Right lung (tissue), 5 donors: ENCODE results near the gene PRKCA. TPM values are rescaled to one million over a fixed set of nuclear protein-coding genes. Genes with fewer than 3 reads are reported as not detected.
"Not testable (repeated sequence)": the region's sequence is repeated elsewhere in the genome, so short reads cannot be mapped to it uniquely, and the experiment has no call there.

Experiments used
- DNase-seq, 2 donors: peaks; one replicate each; pipeline ENCODE4 v3.0.0-alpha.2; 2013
- polyA plus RNA-seq, 5 donors: library from polyadenylated mRNA; unstranded; fragments of 120-200 nt; gene quantifications; one replicate each; pipeline versions ENCODE4 v1.2.1 to v1.2.3, GENCODE V29; 2013; ENCODE audit warnings: inconsistent platforms in 1 of 5, low replicate concordance in 1 of 5; ENCODE audit not compliant: insufficient read length in 5 of 5, insufficient read depth in 1 of 5

PRKCA gene
- polyA plus RNA-seq, 5 donors, result 11.7 to 18.1 (median 17.2) TPM

DNA sequence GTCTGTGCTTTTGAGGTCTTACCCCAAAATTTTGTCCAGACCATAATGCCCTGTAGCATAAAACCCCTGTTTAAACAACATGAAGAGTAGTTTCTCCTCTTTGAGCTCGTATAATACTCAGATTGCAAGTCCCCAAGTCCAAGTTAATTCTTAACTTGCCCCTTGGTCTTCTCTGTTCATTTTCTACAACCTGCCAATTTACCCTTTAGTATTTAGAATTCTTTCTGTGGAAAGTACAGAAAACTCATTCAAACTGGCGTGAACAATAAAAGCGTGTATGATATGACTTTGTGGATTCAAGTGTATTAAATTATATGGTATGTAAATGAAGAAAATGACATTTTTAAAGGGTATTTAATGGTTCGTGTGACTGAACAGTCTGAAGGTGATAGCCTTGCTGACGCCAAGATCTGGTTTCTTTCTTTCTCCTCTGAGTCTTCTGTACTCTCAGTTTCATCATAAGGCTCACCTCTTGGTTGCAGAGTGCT, 185.6 kb downstream of the PRKCA start:
- DNase-seq, result no peak

DNA sequence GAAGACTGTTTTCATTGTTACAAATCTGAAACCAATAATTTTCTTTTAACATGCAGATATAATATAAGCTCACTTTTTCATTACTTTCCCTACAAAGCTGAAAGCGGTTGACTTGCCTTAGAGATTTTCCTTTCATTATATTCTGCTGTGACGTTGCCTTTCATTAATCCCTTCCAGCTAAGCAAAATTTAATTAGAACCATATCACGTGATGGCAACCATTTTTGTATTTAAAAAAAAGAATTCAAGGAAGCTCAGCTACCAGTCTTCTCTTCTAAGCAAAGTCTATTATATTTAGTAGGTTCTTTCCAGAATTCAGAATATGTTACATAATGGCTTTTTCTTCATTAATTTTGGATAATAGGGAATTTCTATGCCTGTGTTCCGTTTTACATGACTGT, 186.5 kb downstream of the PRKCA start:
- DNase-seq, result no peak

DNA sequence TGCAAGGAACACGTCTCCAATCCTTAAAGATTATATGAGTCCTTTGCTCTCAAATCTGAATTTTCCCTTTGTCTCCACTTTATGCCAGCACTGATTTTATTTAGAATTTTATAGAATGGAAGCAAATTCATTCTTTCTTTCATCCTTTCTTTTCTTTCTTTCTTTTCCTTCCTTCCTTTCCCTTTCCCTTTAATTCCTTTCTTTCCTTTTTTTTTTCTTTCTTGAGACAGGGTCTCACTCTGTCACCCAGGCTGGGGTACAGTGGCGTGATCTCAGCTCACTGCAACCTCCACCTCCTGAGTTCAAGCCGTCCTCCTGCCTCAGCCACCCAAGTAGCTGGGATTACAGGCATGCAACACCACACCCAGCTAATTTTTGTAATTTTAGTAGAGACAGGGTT, 187.2 kb downstream of the PRKCA start:
- not testable (repeated sequence) for DNase-seq

DNA sequence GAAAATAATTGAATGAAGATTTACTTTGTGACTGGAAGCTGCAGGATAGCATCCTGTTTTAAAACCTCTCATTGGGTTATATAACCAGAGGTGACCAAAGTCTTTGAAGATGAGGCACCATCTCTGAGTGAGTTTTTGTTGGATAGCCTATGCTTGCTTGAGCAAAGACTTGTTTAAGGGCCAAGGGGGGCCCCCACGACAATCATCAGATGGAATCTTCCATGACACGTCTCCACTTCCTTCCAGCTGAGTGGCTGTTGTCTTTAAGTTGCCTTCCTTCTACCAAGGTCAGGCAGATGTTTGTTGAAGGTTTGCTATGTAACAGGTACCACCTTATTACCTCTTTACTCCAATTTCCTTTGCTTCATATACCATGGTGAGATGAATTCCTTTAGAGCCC, 188.8 kb downstream of the PRKCA start:
- no peak for DNase-seq

DNA sequence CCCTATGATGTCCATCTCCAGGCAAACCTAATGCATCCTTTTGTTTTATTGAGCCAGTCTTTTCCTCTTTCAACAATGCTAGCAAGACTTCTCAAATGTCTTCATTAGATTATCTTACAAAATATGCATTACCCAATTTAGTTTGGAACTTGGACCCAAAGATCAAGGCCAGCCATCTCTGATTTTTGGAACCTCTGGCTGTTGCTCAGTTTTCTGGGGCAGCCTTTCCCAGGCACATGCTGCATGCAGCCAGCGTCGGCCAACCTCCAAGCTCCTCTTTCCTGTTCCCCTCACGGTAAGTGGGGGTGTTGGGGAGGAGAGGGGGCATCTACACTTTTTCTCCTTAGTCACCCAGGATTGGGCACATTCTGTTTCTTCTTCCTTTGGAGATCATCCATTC, 189.3 kb downstream of the PRKCA start:
- DNase-seq, result no peak

DNA sequence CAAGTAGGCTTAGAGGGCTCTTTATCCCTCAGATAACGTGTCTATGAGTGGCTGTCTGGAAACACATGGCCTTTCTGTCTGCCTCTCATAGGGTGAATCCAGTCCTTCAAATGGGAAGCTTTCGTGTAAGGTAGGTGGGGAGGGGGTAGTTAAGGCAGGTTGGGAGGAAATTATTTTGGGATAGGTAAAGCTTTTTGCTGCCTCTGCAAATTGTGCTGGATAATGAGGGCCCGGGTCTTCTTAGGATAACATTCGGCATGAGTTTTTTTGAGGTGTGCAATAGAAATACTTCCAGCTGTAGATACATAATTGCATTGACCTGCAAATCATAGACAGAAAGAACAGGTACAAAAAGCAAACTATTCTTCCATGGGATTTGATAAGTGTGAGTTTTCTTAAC, 189.7 kb downstream of the PRKCA start:
- no peak for DNase-seq

DNA sequence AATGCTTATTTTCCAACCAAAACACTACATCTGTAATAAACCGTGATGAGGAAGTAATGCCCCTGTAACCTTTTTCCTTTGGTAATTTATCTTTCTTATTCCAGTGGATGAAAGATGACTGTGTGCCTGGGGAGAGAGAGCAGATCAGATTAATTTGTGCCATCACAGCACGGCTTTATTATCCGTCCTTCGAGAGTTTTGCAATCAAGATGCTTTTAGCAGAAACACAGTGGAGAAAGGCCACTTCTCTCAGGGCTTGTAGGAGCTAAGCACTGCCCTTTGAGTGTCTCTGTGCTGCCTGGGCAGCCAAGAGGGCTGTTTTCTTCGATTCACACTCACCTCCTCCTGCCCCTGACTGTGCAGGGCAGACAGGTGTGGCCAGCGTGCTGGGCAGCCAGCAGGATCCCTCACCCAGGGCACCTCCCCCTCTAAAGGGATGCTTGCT, 190.2 kb downstream of the PRKCA start:
- DNase-seq, result no peak

DNA sequence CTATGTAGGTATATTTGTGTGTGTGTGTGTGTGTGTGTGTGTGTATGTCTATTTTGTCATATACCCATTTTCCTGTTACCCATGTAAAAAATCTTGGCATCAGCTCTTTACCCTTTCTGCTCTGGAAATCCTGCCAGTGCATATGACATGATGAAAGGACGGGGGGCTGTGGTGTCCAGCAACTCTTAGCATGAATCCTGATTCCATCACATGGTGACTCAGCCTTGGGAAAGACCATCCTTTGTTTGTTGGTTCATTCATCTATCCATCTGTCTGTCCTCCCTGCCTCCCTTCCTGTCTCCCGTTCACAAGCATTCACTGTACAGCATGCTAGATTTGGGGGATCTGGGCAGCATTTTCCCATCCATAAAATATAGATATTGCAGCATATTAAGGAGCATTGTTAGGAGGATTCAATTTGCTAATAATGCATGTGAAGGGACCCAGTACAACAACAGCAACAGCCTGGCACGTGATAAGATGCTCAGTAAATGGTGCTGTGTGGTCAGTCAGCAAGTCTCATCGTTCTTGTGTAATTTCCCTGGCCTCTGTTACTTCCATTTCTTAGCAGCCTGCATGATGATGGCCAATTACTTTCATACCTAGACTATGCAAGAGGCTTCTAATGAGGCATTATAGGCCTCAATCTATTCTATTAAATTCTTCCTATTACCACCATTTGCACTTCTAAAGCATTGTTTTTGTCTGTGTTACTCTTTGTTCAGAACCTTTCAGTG, 191.0 kb downstream of the PRKCA start:
- no peak for DNase-seq

DNA sequence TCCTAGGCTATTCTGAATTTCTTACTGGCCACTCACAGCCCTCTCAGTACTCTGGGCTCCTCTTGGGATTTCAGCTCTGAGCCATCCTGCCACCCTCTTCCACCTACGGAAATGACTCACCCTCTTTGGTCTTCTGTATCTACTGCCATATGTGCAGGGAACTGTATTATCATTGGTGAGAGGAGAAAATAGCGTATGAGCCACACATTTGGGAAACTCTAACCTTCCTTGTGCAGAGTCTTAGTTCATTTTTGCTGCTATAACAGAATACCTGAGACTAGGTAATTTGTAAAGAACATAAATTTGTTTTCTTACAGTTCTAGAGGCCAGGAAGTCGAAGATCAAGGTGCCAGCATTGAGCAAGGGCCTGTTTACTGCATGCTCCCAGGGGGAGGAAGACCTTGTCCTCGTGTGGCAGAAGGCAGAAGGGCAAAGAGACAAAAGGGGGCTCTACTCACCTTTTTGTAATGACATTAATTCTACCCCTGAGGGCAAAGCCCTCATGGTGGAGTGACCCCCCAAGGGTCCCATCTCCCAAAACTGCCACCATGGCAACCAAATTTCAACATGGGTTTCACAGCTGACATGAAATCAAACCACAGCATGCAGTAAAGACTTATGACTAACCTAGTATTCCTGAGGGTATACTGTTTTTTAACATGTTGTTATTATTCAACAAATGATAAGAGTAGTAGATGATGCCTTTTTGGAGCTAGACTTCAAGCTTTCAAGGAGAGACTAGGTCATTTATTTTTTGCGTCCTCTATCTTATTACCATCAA, 191.8 kb downstream of the PRKCA start:
- no peak for DNase-seq

DNA sequence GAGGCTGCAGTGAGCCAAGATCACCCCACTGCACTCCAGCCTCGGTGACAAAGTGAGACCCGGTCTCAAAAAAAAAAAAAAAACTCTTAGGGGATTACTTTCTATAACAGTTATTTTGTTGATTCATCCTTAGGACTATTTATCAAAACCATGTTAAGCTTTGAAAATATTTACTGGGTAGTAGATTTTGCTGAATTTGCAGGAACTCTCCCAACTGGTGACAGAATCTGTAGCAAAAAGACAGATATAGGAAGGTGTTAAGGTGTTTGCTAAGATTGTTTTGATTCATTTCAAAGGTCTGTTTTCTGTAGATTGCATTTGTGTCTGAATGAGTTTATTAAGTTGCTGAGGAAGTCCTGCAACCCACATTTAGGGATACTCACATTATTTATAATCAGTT, 192.6 kb downstream of the PRKCA start:
- DNase-seq, result no peak

DNA sequence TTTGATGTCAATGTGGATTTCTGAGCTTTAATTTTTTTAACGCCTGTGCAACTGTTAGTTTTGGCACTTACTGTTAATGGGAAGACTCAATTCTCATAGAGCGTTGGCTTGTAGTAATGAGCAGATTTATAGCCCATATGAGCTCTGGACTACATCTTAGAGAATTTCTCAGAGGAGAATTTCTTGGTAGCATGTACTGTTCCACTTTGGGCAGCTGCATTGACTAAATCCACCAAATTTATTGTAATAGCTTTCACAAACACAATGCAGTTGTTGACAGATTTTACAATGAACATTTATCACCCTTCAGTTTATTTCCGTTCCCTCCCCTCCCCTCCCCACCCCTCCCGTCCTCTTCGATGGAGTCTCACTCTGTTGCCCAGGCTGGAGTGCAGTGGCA, 193.9 kb downstream of the PRKCA start:
- no peak for DNase-seq

DNA sequence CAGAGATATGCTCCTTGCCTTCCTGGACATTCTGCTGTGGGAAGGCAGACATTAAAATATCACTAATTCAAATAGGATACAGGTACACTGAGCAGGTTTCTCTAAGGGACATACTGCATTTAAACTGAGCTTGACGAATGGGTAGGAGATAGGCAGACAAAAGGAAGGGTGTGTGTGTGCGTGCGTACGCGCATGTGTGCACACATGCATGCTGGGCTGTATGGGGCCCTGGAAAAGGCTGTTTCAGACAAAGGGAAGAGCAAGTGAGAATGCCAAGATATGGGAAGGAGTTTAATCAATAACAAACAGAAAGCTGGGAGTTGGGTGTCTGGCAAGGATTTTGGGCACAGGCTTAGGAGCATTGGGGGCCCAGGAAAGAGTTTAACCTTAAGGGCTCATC, 196.2 kb downstream of the PRKCA start:
- DNase-seq, result no peak

DNA sequence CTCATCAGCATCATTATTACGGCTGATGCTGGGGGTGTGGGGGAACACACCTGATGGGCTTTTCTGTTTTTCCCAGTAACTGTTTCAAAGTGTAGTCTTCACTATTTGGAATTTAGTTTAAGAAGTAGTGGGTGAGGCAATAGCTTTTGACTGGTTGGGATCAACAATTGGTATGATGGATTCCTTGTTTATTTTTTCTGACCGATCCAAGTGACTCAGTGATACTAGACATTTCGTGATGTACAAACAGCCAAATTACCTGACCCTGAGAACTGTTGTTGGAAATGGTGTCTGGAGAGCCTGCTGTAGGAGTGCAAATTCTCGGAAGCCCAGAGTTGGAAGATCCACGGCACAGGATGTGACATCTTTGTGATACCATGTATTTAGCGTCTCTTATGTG, 204.2 kb downstream of the PRKCA start:
- no peak for DNase-seq

DNA sequence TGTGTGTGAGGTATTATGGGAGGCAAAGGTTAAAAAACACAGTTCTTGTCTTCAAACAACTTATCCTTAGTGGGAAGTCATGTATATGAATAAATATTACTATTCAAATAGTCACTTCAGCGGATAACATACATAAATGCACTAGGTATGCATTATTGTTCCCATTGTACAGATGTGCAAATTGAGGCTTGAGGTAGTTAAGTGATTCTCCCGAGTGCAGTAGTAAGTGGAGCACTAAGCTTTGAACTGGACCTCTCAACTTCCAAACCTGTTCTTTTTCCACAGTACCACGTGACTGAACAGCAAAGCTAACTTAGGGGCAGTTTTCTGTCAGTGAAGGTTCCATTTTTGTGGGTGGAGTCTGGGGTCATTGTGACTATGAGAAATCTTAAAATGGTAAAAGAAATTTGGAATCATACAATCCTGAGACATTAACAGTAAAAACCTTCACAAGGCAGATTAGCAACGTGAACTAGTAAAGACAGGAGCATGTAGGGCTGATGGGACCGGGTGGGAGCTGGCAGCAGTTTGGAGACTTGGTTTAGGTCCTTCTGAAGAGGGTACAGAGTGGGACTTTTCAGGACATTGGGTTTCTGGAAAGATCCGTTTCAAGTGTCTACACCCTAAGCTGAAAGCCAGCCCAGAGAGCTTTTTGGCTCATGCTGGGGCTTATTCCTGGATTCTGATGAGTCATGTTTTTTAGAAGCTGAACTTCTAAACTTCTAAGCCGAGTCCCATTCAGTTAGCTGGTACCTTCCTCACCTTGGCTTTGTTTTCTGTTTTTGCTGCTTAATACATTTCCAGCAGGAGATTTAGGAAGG, 204.9 kb downstream of the PRKCA start:
- DNase-seq, result no peak

DNA sequence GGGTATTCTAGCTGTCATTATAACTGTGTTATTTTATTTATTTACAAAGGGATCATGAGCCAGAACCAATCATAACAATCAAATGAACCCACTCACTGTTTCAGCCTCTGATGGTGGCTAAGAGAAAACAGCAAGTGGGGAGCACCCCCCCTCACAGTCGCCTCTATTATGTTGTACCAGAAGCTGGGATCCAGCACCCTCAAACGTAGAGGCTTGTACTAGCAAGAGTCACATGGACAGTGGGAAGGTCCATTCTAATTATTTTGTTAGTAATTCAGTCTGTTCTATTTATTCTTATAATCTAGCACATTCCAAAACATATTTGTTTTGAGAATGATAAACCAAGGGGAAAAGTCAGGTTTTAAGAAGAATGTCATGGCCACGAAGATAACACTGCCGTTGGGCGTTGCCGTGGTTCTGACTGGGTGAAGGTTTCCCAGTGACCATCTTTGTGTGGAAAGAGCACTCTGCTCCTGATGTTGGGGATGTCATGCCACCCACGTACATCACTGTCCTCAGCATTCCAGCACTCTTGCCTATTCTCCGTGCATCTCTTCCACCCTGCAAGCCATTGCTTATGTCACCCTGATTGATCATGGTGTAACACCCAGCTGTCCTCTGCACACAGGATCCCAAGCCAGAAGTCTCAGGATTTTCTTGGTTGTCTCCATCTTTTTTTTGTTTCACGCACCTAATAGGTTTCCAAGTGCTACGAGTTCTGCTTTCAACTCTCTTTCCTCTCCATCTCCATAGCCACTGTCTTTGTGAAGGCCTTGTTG, 205.8 kb downstream of the PRKCA start:
- DNase-seq, result no peak

DNA sequence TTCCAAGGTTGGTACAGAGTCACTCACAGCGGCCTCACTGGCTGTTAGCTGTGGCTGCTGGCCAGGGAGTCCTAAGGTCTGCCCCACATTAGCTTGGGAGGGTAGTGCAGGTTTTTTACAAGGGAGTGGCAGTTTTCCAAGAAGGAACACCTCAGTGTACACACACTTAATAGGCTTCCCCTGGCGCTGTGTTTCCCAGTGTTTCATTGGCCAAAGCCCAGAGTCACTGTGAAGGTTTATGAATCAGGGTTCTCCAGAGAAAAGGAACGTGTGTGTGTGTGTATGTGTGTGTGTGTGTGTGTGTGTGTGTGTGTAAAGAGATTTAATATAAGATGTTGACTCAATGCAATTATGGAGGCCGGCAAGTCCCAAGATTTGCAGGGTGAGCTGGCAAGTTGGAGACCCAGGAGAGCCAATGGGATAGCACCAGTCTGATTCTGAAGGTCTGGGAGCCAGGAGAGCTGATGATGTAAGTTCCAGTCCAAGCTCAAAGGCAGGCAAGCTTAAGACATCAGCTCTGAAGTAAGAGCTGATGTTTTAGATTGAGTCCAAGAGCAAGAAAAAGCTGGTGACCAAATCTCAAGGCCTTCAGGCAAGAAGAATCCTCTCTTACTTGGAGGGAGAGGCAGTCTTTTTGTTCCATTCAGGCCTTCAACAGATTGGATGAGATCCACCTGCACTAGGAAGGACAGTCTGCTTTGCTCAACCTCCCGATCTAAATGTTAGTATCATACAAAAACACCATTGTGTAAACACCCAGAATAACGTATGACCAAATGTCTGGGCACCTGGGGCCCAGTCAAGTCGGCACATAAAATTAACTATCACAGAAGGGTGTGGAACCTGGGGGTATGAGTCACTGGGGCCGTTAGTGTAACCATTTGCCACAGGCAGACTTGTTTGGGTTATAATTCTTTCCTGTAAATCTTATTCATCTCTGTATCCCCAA, 206.8 kb downstream of the PRKCA start:
- no peak for DNase-seq

DNA sequence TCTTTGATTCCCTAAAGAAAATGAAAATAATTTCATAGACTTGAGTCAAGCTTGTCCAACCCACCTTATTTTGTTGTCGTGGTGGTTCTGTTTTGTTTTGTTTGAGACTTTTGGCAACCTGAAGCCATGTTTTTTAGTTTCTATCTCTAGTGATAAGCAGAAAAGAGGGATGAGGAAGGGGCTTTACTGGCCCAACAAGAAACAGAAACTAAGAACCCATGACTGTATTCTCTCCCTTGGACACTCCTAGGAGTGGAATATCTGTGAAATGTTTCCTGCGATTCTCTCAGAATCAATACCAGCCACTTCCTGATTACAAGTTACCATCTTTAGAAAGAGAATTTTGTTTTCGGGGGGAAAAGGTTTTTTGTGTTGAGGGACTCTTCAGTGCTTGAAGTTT, 207.5 kb downstream of the PRKCA start:
- no peak for DNase-seq

DNA sequence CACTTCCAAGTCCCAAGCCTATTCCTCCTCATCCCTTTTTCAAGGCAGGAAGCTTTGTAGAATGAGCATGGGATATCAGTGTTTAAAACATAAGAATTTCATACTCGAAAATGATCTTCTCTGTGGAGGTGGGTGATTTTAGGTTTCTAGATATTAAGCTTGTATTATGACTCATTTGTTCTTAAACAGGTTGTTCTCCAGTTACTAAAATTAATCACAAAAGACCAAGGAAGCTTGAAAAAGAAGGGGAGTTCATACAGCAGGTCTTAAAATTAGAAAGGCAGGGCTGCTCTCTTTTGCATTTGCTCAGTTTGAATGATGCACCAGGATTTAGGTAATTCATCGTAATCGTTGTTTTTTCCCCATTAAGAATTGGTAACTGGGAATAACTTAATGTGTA, 208.7 kb downstream of the PRKCA start:
- DNase-seq, result no peak

DNA sequence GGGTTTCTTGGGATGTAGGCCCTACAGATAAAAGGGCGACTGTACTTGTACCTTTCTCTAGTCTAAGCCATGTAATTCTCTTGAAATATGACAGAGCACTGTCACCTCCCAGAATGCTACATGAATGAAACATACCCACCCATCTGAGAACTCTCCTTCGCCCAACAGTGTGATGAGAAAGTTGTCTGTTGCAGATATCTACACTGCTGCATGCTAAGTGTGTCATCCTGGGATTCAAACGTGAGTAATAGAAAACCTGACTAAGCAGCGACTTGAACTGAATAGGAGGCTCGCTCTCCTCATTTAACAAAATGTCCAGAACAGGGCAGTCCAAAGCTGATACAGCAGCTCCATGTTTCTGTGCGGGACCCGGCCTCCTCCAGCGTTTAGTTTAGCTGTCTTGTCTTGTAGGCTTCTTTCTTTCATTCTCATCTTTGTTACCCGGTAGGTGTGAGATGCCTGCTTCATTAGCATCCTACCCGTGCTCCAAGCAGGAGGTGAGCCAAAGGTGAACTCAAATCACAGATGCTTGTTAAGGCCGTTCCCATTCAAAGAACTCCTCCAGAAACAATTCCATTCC, 211.9 kb downstream of the PRKCA start:
- no peak for DNase-seq

DNA sequence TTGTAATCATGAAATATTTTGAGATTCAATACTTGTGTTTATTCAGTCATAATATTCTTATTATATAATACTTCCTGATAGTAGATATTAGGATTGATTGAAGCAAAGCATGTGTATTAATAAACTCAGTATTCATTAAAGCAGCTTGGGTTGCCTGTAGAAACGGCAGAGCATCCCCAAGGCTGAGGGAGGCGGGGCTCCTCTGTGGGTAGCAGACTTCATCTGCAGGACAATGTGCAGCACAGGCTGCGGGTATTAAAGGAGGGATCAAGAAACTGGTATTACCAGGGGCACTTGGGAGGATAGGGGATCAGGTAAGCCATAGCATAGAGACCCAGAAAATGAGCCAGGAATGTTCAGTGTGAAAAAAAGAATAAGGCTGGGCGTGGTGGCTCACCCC, 213.6 kb downstream of the PRKCA start:
- no peak for DNase-seq
